Stimulated activated CD4-positive, alpha-beta T cell treated with anti-CD3 and anti-CD28 coated beads, Interleukin-2, amount 100 ng/mL, for 48 hours (primary cell): ENCODE data around the gene LRMDA.

Experiments
- DNase-seq, 2 donors: peaks; one replicate each; pipeline ENCODE4 v3.0.0-alpha.2; 2020

LRMDA gene

GRCh38 chr10:75544993-75545706, 113.7 kb downstream of the LRMDA start:
- no peak for DNase-seq

- DNase-seq = no peak
Measured at GRCh38 chr10:75546004-75546403, 114.6 kb downstream of the LRMDA start.

- no peak for DNase-seq
Measured at GRCh38 chr10:75547391-75548298, 116.2 kb downstream of the LRMDA start.

- DNase-seq = no peak
Measured at GRCh38 chr10:75548356-75548755, 116.9 kb downstream of the LRMDA start.

- no peak for DNase-seq
Measured at GRCh38 chr10:75550191-75550590, 118.8 kb downstream of the LRMDA start.

- DNase-seq = no peak
Measured at GRCh38 chr10:75552171-75552570, 120.7 kb downstream of the LRMDA start.

- DNase-seq = no peak
Measured at GRCh38 chr10:75553550-75553949, 122.1 kb downstream of the LRMDA start.

- no peak for DNase-seq
Measured at GRCh38 chr10:75555323-75555722, 123.9 kb downstream of the LRMDA start.

GRCh38 chr10:75556320-75556719, 124.9 kb downstream of the LRMDA start:
- no peak for DNase-seq

GRCh38 chr10:75565286-75566251, 134.1 kb downstream of the LRMDA start:
- DNase-seq = no peak

GRCh38 chr10:75568450-75569130, 137.2 kb downstream of the LRMDA start:
- no peak for DNase-seq

GRCh38 chr10:75569506-75569905, 138.1 kb downstream of the LRMDA start:
- DNase-seq = no peak

- no peak for DNase-seq
Measured at GRCh38 chr10:75572478-75572877, 141.1 kb downstream of the LRMDA start.

GRCh38 chr10:75575940-75576339, 144.5 kb downstream of the LRMDA start:
- no peak for DNase-seq

- DNase-seq = no peak
Measured at GRCh38 chr10:75582102-75582501, 150.7 kb downstream of the LRMDA start.

- DNase-seq = no peak
Measured at GRCh38 chr10:75585294-75585693, 153.9 kb downstream of the LRMDA start.

GRCh38 chr10:75586814-75587213, 155.4 kb downstream of the LRMDA start:
- DNase-seq = no peak

- no peak for DNase-seq
Measured at GRCh38 chr10:75588031-75588430, 156.6 kb downstream of the LRMDA start.

GRCh38 chr10:75589895-75590654, 158.7 kb downstream of the LRMDA start:
- no peak for DNase-seq

- no peak for DNase-seq
Measured at GRCh38 chr10:75592151-75592787, 160.8 kb downstream of the LRMDA start.
